Hypothalamus (tissue), 51 donors: ENCODE measurements around the gene RASA4.
"Not testable (repeated sequence)": the region's sequence is repeated elsewhere in the genome, so short reads cannot be mapped to it uniquely, and the experiment has no call there.

Experiments
- DNase-seq, 51 donors: peaks; one replicate each; lab custom pipeline; 2025; lab: John Stamatoyannopoulos, UW

Gene RASA4

DNA sequence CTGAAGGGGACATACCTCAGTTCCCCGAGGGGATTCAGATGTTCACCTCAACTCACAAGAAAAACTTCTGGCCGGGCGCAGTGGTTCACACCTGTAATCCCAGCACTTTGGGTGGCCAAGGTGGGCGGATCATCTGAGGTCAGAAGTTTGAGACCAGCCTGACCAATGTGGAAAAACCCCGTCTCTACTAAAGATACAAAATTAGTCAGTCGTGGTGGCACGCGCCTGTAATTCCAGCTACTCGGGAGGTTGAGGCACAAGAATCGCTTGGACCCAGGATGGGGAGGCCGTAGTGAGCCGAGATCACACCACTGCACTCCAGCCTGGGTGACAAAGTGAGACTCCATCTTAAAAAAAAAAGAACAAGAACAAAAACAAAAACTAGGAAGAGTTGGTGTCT lies 71.3 kb downstream of the RASA4 start:
- not testable (repeated sequence) for DNase-seq

DNA sequence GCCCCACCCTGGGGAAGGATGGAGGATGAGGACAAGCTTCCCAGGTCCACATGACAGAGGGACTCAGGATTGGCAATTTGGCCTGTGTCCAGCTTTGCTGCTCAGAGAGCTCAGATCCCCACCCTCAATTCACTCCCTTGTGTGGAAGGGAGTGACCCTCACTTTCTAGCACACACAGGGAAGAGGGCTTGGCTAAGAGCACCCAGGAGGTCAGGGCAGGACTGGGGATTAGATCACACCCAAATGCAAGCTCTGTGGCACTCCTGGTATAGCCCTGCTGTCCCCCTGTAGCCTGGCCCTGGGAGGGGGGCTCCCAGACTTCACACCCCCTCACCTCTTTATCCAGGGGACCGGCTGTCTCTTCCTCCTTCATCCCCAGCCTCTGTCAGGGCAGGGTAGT lies 72.2 kb downstream of the RASA4 start:
- not testable (repeated sequence) for DNase-seq

DNA sequence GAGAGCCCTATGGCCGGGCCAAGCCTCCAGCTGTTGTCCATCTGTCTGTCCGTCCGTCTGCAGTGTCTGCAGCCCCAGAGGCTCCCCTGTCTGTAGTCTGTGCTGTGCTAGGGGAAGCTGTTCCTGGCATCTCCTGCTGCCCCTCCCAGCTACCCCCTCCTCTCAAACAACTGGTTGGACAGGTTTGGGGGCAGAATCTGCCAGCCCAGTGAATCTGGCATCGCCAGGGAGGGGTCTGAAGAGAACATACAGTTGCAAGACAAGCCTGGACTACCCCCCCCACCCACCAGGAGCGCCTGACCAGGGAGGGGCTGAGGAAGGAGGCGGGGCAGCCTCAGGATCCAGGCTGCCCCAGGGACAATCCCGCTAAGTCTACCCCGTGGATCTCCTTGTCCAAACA lies 73.0 kb downstream of the RASA4 start, which contains the start of gene UPK3BL2:
Gene UPK3BL2 (minus strand): TSS at position 101 of the 400 bp plus-strand sequence. CDS start 60 bp downstream, at position 41.
- DNase-seq = not testable (repeated sequence)

DNA sequence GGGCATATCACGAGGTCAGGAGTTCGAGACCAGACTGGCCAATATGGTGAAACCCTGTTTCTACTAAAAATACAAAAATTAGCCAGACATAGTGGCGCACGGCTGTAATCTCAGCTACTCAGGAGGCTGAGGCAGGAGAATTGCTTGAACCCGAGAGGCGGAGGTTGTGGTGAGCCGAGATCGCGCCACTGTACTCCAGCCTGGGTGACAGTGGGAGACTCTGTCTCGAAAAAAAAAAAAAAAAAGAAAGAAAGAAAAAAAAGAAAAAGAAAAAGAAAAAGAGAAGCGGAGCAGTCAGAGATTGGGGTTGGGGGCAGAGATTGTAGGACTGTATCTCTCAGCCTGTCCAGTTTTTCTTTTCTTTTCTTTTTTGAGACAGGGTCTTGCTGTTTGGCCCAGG lies 73.8 kb downstream of the RASA4 start:
- not testable (repeated sequence) for DNase-seq

DNA sequence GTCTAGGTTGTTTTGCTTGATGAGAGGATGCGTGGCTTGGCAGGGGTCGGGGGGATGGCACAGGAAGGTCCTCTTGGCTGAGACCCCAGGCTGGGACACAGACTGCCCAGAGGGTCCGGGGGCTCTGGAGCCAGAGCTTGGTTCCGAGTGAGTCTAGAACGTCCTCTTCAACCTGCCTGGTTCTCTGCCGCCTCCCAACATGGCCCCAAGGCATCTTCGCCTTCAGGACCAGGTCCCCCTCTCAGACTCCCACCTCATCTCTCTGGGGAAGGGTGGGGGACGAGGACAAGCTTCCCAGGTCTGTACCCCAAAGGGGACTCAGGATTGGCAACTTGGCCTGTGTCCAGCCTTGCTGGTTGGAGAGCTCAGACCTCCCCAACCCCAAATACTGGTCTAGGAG lies 74.5 kb downstream of the RASA4 start:
- DNase-seq = not testable (repeated sequence)

DNA sequence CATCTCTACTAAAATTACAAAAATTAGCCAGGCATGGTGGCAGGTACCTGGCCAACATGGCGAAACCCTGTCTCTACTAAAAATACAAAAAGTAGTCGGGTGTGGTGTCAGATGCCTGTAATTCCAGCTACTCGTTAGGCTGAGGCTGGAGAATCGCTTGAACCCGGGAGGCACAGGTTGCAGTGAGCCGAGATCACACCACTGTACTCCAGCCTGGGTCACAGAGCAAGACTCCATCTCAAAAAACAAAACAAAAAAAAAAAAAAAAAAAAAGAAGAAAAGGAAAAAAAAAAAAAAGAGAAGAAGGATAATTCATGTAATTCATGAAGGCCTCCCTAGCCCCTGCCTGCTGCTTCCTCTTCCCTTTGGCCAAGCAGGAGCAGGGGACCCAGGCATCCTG lies 76.0 kb downstream of the RASA4 start:
- not testable (repeated sequence) for DNase-seq

DNA sequence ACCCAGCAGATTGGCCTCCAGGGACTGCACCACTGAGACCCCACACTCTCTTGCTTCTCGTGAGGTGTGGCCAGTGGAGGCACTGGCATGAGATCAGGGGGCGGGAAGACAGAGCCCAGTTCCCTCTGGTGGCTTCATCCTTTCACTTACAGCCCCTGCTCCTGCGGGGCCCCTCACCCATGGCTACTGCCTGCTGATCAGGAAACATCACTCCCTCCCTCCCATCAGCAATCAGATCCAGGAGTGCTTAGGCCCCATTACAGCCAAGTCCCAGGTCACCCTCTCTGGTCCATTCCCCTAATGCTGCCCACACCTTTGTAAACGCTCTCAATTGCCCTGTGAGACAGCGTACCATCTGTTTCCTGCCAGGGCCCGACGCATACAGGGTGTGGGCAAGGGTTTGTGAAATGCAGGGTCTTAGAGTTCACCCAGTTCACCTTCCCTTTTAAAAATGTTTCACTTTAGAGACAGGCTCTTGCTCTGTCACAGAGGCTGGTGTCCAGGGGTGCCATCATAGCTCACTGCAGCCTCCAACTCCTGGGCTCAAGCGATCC lies 81.4 kb downstream of the RASA4 start:
- DNase-seq = not testable (repeated sequence)

DNA sequence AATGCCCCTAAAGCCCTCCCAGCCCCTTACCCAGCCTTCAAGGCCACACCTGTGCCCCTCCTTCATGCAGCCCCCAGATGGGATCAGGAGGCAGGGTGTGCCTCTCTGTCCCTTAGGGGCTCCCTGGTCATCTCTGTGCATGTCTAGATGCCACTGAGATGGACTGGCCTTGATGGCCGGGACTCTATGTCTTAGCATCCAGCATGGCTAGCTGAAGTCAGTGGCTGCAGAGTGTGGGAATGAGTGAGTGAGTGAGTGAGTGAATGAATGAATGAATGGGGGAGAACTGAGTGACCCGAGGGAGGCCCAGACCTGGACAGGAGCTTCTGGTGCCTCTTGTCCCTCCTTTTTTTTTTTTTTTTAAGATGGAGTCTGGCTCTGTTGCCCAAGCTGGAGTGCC lies 84.4 kb downstream of the RASA4 start:
- not testable (repeated sequence) for DNase-seq

DNA sequence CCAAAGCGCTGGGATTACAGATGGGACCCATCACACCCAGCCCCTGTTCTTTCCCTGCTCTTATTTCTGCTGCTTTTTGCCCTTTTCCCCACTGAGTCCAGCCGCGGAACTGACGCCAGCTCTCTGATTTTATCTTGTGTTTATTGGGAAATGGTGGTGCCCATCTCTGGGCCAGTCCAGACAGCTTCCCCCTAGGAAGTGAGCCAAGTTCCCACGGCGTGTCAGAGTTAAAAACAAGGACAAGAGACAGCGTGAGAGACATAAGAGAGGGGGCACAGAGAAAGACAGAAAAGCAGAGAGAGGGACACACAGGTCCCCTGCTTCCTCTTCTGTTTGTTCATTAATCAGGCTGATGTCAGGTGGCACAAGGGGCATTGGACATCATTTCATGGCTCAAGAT lies 85.0 kb downstream of the RASA4 start:
- DNase-seq = not testable (repeated sequence)

DNA sequence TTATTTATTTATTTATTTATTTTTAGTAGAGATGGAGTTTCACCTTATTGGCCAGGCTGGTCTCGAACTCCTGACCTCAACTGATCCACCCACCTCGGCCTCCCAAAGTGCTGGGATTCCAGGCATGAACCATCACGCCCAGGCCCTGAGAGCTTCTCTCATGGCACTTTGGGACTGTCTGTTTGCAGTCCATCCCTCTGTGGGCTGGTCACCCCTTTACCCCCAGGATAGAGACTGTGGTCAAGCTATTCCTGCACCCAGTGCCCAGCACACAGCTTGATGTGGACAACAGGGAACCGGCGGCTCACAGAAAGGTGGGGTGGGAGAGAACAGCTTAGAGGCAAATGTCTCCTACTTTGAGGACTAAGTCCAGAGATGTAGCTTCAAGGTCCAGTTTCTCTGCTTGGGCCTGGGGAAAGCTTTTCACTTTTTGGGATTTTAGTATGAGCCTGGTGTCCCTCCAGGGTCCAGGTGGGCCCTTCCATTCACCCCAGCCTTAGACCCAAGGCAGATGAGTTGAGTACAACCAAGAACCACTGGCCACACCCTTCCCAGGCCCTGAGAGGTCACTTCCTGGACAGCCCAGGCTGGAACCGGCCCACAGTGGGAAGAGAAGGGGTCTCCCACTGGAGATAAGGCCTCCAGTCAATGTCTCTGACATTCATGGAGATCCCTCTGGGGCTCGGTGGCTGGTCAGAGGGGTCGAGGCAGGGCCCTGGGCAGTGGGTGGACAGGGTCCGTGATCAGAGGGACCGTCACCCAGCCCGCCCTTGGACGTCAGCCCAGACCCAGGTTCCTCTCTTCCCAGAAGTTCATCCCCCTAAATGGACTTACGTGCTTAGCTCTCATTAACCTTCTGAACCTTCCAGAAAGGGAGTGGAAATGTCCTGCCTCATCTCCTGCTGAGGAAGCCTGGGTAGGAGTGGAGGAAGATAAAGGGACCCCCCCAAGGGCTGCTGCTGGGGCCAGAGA lies 88.4 kb downstream of the RASA4 start:
- not testable (repeated sequence) for DNase-seq

DNA sequence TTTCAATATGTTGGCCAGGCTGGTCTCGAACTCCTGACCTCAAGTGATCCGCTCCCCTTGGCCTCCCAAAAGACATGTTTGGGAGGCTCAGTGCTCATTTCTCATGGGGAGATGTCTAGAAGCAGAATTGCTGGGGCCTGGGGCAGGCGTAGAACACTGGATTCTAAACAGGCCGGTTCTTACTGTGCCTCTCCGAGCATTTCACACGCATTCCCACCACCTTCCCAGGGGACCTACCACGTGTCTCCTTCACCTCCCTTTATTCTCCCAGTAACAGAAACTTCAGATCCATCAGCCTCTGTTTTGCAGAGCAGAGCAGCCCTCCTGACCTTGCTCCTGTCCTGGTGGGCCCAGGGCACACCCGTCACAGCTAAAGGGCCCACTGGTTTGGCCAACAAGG lies 89.4 kb downstream of the RASA4 start:
- DNase-seq = not testable (repeated sequence)

DNA sequence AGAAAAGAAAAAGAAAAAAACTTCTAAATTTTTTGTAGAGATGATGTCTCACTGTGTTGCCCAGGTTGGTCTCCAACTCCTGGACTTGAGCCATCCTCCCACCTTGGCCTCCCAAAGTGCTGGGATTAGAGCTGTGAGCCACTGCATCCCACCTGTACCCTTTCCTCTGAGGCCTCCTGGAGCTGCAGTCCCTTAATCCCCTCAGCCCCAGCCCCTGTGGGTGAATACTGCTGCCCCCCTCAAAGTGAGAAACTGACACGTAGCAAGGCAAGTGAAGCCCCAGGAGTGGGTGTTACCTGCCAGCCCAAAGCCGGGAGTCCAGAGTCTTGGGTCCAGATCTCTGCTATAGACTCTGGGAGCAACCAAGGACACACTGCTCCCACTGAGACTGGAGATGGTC lies 91.8 kb downstream of the RASA4 start:
- DNase-seq = not testable (repeated sequence)
